GM19239 (cell line): Measurements from ENCODE around the gene DBNDD2.

ENCODE experiments used
- DNase-seq: peaks from one replicate; pipeline ENCODE4 v3.0.0; 2011; ENCODE audit warnings: low spot score; ENCODE audit not compliant: insufficient read length
- FAIRE-seq: peaks from 2 replicates; lab custom pipeline; 2011; peaks lifted over from hg19 to GRCh38; lab: Jason Lieb, UNC

Gene DBNDD2

DNA sequence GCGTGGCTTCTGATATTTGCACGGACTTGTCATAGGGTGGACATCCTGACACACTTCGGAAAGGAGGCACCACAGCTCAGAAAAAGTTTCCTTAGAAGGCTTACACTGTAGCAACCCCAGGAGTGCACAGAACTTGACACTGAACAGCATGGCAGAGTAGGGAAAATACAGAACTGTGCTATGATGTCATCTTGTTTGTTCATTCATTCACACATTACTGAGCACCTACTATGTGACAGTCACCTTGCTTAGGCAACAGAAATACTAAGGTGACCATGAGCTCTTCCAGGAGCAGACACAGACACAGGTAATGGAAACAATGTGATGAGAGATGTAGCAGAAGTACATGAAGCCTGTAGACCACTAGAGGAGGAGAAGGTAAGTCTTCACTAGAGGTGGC, 5.4 kb downstream of the DBNDD2 start:
- no peak for FAIRE-seq
- no peak for DNase-seq

DNA sequence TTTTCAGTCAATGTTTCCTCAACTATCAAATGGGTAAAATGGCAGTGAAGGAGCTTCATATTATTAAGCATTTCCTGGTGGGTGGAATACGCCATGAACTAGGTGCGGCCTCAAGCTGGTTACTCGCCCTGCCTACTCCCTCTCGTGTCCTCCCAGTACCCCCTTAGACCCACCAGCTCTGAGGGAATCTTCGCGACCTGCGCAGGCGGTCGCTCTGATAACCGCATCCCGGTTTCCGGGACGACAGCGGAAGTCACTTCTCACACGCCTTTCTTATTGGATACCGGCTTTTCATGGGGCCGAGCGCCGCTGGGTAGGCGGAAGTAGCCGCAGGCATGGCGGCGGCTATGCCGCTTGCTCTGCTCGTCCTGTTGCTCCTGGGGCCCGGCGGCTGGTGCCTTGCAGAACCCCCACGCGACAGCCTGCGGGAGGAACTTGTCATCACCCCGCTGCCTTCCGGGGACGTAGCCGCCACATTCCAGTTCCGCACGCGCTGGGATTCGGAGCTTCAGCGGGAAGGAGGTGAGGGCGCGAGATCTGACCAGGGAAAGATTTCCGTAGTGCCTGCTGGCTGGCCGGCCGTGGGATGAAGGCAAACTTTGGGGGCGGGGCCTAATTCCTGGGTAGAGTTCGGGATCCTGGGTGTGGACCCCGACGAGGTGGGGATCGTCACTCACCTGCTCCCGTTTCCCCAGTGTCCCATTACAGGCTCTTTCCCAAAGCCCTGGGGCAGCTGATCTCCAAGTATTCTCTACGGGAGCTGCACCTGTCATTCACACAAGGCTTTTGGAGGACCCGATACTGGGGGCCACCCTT, 7.9 kb downstream of the DBNDD2 start, which contains the start of gene PIGT:
Gene PIGT (plus strand): TSS at position 320 of the 816 bp plus-strand sequence. CDS start 16 bp downstream, at position 336.
- DNase-seq = peak; percentile 78
- FAIRE-seq = peak; percentile 42

DNA sequence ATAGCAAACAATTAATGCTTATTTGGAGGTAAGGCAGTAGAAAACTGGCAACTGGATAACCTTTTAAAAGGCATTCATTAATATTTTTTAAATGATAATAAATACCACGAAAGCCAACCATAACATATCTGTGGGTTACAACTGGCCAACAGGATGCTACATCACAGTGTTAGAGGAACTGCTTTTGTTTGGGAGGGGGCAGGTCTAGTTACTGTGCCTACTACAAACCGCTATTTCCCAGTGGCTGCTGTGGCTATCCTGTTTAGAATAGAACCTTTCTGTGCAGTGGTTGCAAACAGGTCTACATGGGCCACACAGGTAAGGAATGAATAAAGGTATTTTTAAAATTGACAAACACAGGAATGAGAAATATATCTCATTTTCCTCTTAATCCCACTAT, 8.8 kb downstream of the DBNDD2 start:
- no peak for DNase-seq

DNA sequence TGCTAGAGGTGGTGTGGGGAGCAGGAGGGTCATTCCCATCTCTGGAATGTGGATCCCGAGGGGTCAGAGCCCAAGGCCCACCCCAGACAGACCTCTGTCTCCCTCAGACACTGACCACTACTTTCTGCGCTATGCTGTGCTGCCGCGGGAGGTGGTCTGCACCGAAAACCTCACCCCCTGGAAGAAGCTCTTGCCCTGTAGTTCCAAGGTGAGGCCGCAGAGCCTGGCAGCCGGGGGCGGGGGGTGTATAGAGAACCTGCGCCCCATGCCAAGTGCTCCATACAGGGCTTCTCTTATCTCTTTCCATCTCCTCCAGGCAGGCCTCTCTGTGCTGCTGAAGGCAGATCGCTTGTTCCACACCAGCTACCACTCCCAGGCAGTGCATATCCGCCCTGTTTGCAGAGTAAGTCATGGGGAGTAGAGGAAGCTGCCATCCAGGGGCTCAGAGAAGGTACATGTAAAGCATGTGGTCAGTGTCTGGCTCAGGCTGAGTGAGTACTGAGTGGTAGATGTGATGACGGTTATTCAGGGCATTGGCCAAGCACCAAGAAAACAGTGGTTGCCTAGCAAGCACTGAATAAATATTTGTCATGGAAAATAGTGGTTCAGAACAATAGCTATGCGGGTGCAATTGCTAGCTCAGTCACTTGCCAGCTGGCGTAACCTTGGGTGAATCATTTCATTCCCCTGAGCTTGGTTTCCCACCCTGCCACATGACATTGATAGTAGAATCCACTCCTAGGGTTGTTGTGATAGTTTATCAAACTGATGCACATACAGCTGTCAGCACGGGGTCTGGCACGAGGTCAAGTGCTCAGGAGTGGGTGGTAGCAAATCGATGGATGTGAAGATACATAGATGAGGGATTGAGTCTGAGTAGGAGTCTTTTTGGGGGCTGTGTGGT, 11.4 kb downstream of the DBNDD2 start:
- DNase-seq = no peak

More for the DNA sequence above, 8.8 kb downstream of the DBNDD2 start:
- no peak for FAIRE-seq

DNA sequence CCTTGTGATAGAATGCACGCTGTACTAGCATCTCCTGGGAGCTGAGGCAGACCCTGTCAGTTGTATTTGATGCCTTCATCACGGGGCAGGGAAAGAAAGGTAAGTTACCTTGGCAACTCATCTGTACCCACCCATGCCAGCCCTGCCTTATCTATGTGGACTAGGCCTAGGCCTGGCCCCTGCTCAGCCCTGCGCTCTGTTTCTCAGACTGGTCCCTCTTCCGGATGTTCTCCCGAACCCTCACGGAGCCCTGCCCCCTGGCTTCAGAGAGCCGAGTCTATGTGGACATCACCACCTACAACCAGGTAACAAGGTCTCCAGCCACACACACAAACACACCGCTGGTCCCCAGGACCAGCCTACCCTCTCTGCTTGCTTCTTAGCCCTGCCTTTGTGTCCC, 12.0 kb downstream of the DBNDD2 start:
- DNase-seq = no peak
- FAIRE-seq = no peak

More for the DNA sequence above, 11.4 kb downstream of the DBNDD2 start:
- FAIRE-seq = no peak

DNA sequence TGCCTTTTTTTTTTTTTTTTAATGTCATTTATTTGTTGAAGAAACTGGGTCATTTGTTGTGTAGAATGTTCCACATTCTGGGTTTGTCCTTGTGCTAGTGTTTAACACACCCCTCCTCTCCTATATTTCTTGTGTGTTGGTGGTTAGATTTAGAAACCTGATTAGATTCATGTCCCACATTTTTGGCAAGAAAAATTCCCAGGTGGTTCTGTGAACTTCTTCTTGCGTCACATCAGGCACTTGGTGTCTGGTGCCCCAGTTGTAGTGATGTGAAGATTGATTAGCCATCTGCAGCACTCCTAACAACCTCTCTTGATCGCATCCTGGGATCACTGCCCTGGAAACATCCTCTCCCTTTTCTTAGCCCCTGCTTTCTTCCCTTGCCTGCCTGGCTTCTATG, 15.6 kb downstream of the DBNDD2 start:
- FAIRE-seq (no peak), DNase-seq (no peak)

DNA sequence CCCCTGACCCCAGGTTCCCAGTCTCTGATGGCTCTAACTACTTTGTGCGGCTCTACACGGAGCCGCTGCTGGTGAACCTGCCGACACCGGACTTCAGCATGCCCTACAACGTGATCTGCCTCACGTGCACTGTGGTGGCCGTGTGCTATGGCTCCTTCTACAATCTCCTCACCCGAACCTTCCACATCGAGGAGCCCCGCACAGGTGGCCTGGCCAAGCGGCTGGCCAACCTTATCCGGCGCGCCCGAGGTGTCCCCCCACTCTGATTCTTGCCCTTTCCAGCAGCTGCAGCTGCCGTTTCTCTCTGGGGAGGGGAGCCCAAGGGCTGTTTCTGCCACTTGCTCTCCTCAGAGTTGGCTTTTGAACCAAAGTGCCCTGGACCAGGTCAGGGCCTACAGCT, 17.5 kb downstream of the DBNDD2 start:
- DNase-seq = no peak
- no peak for FAIRE-seq

DNA sequence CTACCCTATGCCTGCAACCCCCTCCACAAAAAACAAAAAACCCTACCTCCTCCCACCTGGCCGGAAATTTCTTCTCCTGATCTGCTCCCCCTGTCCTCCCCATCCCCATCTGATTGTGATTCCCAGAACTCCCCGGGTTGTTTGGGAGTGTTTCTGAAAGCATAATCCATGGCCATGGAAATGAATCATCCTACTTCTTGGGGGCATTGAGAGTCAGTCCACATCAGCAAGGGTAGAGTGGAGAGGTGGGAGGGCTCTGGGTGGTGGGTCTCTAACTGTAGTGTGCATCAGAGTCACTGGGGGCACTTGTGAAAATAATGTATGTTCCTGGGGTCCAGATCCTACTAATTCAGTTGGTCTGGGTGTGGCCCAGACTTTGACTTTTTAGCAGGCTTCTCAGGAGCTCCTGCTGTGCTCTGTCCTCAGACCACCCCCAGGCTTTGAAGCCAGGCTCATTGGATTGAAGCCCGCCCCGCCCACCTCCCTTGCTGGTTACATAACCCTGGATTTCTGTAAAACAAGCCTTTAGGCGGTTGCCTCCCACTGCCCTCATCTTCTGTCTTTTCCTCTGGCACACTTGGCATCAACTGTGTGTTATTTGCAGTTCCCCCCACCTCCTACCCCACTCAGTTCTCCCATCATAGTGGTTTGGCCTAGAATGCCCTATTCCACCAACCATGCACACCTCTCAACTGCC, 18.4 kb downstream of the DBNDD2 start:
- FAIRE-seq (no peak), DNase-seq (no peak)

DNA sequence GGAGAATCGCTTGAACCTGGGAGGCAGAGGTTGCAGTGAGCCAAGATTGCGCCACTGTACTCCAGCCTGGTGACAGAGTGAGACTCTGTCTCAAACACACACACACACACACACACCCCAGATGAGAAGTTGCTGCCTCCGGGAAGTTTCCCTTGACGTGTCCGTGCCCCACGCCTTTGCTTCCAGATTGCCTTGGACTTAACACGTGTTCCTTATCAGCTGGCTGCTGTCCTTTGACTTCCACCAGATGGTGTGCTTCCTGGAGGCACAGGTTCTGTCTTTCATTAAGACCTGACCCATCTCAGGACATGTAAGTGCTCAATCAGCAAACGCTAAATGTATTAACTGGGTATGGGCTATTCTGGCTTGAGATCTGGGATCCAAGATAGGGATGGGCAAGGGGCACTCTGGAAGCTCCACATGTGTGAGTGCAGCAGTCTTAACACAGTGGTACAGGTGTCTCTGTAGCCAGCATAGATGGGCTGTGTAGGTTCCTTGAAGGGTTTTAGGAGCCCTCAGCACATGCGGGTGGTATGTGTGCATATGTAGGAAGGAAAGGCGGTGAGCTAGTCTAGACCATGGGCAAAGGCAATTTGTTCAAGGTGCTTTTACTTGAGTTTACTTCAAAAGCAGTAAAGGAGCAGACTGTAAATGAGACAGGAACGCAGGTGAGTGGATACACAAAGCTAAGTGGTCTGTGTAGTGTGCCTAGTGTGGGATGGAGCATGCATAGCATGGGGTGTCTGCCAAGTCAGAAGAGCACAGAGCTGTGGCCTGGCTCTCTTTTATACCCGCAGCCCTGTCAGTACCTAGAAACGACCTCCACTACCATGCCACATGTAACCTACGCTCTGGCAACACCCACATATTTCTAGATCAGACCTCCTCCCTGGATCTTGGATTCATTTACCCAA, 19.4 kb downstream of the DBNDD2 start:
- FAIRE-seq = no peak

DNA sequence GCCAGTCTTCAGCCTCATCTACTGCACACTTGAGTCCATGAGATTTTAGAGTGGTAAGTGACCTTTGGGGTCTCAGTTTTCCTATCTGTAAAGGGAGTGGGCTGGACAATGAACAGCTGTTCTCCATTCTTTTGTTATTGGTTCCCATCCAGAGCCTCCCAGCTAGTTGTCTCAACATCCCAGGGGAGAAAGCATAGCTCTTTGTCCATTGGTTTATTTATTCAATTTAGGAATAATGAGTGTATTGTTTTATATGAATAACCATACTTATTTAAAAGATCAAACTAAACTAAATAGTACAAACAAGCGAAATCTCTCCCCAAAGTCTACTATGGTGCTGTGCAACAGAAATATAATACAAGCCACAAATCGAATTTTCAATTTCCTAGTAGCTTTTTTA, 21.5 kb downstream of the DBNDD2 start:
- DNase-seq (no peak), FAIRE-seq (no peak)

More for the DNA sequence above, 19.4 kb downstream of the DBNDD2 start:
- DNase-seq = no peak

DNA sequence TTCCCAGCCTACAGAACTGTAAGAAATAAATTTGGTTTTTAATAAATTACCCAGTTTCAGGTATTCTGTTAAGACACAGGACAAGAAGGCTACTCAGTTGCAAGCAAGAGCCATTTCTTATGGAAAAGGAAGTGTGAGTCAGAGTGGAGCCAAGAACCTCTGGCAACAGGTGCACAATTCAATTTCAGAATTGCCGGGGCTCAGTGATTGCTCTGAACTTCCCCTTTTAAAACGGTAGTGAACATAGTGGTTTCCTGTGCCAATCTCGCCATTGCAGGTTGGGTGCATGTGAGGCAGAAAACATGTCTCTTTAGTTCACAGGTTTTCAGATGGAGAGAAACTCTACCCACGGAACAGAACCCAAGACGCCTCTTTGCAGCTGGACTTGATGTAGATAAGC, 24.2 kb downstream of the DBNDD2 start:
- FAIRE-seq = peak; percentile 89
- peak; percentile 57 for DNase-seq

DNA sequence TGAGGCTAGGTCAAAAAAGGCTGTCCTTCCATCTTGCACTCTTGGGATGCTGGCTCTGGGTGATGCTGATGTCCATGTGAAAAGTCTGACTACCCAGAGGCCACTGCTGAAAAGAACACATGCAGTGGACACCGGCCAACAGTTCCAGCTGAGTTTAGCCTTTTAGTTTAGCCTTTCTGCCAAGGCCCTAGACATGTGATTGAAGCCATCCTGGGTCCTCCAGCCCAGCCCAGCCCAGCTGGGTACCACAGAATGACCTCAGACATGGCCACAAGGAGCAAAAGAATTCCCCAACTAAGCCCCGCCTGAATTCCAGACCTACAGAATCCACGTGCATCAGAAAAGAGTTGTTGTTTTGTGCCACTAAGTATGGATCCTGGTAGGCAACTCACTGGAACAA, 25.2 kb downstream of the DBNDD2 start:
- FAIRE-seq (no peak), DNase-seq (no peak)

DNA sequence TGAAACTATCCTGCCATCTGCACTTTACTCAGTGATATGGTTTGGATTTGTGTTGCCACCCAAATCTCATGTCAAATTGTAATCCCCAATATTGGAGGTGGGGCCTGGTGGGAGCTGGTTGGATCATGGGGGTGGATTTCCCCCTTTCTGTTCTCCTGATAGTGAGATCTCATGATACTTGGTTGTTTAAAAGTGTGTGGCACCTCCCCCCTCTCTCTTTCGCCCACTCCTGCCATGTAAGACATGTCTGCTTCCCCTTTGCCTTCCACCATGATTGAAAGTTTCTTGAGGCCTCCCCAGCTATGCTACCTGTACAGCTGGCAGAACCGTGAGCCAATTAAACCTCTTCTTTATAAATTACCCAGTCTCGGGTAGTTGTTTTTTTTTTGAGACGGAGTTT, 25.9 kb downstream of the DBNDD2 start:
- no peak for DNase-seq
- no peak for FAIRE-seq

DNA sequence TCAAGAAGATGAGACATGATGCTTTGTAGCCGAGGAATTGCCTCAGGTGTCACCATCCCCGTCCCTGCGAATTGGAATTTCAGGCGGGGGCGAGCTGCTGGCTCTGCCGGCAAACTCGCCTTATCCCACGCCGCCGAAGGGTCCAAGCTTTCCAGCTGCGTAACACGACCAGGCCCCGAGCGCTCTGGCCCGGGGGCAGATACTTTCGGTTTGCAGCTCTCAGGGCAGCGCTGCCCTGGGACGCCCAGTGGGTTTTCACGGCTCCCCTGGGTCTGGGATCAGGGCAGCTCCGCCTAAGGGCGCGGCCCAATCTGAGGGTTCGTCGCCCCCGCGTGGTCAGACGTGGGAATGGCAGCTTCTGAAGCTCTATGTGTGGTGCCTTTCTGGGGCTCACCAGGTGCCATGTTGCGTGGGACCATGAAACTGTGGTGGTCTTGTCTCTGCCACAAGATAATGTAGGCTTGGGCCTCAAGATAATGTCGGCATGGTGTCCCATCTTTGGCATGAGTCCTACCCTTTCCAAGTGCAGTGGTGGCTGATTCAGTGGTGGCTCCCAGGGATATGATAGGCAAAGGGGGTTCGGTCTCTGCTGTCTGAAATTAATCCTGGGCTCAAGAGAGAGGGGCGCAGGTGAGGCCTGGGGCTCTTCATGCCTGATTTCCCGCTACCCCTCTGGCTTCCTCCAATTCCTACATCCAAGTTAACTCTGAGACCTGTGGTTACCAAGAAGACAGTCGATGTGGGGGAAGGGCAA, 28.8 kb downstream of the DBNDD2 start:
- peak; percentile 74 for DNase-seq
- peak; percentile 90 for FAIRE-seq

DNA sequence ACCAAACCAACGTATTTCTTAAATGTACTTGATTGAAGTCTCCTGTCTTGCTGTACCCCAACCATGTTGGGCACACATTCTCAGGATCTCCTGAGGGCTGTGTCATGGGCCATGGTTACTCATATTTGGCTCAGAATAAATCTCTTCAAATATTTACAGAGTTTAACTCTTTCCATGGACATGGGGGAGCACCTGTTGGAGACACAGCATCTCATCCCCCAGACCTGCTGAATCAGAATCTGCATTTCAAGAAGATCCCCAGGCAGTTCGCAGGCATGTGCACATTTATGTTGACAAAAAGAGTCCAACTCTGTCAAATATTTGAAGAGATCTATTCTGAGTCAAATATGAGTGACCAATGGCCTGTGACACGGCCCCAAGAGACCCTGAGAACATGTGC, 32.3 kb downstream of the DBNDD2 start:
- DNase-seq (no peak), FAIRE-seq (no peak)

DNA sequence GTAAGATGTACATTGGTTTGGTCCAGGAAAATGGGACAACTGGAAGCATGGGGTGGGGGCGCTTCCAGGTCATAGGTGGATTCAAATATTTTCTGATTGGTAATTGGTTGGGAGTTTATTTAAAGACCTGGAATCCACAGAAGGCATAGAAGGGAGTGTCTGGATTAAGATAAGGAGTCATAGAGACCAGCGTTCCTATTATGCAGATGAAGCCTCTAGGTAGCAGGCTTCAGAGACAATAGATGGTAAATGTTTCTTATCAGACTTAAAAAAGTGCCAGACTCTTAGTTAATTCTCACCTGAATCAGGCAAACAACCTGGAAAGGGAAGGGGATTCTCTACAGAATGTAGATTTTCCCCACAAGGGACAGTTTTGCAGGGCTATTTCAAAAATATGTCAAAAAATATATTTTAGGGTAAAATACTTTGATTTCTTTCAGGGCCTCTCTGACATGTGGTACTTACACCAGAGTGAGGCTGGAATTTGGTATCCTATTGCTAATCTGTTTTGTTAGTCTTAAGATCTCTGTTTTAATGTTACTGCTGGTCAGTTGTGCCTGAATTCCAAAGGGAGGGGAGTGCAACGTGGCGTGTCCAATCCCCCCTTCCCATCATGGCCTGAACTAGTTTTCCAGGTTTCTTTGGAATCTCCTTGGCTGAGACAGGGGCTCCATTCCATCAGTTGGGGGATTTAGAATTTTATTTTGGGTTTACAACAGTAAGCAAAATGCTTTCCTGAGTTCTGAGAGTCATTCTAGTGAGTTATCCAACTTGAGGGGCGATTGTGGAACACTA, 33.0 kb downstream of the DBNDD2 start:
- DNase-seq = no peak
- FAIRE-seq = no peak

DNA sequence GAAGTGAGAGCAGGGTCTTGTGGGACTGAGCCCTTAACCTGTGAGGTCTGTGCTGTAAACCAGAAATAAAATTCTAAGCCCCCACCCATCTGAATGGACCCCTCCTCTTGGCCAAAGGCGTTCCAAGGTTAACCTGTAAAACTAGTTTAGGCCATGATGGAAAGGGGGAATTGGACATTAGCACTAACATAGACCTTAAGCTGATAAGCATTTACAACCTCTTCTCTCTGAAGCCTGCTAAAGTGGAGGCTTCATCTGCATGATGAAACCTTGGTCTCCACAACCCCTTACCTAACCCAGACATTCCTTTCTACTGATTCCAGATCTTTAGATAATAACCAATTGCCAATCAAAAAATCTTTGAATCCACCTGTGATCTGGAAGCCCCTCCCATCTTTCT, 33.7 kb downstream of the DBNDD2 start:
- DNase-seq (no peak), FAIRE-seq (no peak)

DNA sequence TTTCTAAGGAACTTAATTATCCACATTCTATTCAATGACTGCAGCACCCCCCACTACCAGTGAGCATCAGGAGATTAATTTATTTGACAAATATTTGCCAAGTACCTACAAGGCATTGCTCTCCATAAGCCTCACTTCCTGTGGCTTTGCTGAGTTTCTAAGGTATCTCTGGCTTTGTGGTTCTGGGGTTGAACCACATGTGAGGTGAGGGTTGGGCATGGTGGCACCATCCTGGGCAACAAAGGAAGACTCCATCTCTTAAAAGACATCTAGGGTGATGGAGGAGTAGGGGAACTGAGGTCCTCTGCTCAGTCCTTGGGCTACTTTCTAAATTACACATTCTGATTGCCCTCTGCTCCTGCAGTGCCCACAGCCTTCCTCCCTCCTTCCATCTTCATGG, 36.0 kb downstream of the DBNDD2 start:
- FAIRE-seq (no peak), DNase-seq (no peak)
